H9 (cell line): ENCODE results near the gene FBLN2. TPM values are rescaled to one million over a fixed set of nuclear protein-coding genes. Genes with fewer than 3 reads are reported as not detected.

Experiments
- DNase-seq: peaks from one replicate; pipeline ENCODE4 v3.0.0-alpha.2; 2017
- H2AFZ ChIP-seq: one replicate; pipeline ENCODE4 v1.6.1; 2013; ENCODE audit warnings: mild to moderate bottlenecking, low read length, control low read depth, moderate library complexity
- H2AK5ac ChIP-seq: 2 replicates; pipeline ENCODE4 v1.6.1; 2013; ENCODE audit warnings: low read length, control low read depth, mixed read lengths; ENCODE audit not compliant: insufficient read length
- H2BK120ac ChIP-seq: one replicate; pipeline ENCODE4 v1.6.1; 2013; ENCODE audit warnings: low read depth, mild to moderate bottlenecking, low read length, control low read depth, inconsistent platforms; ENCODE audit not compliant: poor library complexity, severe bottlenecking
- H2BK12ac ChIP-seq: 2 replicates; pipeline ENCODE4 v1.6.1; 2013; ENCODE audit warnings: low read length, control low read depth, mixed read lengths, low read depth; ENCODE audit not compliant: insufficient read length
- H2BK15ac ChIP-seq: 2 replicates; pipeline ENCODE4 v1.6.1; 2013; ENCODE audit warnings: low read depth, low read length, control low read depth
- H2BK20ac ChIP-seq: one replicate; pipeline ENCODE4 v1.6.1; 2013; ENCODE audit warnings: low read depth, mild to moderate bottlenecking, low read length, control low read depth, inconsistent platforms; ENCODE audit not compliant: poor library complexity, severe bottlenecking
- H2BK5ac ChIP-seq: 2 replicates; pipeline ENCODE4 v1.6.1; 2013; ENCODE audit warnings: low read length, control low read depth, mixed read lengths; ENCODE audit not compliant: insufficient read length
- H3K14ac ChIP-seq: 2 replicates; pipeline ENCODE4 v1.6.1; 2013; ENCODE audit warnings: low read length, control low read depth; ENCODE audit not compliant: insufficient read depth
- H3K18ac ChIP-seq: 2 replicates; pipeline ENCODE4 v1.6.1; 2013; ENCODE audit warnings: low read depth, mild to moderate bottlenecking, mixed read lengths, low read length, control low read depth; ENCODE audit not compliant: insufficient read length
- H3K23ac ChIP-seq: 2 replicates; pipeline ENCODE4 v1.6.1; 2013; ENCODE audit warnings: low read length, control low read depth, mixed read lengths, low read depth; ENCODE audit not compliant: insufficient read length
- H3K23me2 ChIP-seq: 2 replicates; pipeline ENCODE4 v1.6.1; 2013; ENCODE audit warnings: low read depth, mild to moderate bottlenecking, mixed read lengths, low read length, control low read depth; ENCODE audit not compliant: insufficient read length, poor library complexity, severe bottlenecking
- H3K27ac ChIP-seq: 2 replicates; pipeline ENCODE4 v1.5.1; 2013; ENCODE audit warnings: low read length, control low read depth, mixed read lengths, low read depth; ENCODE audit not compliant: insufficient read length
- H3K27me3 ChIP-seq: 2 replicates; pipeline ENCODE4 v1.6.1; 2013; ENCODE audit warnings: low read length, control low read depth, inconsistent platforms; ENCODE audit not compliant: insufficient read depth
- H3K4ac ChIP-seq: 2 replicates; pipeline ENCODE4 v1.6.1; 2013; ENCODE audit warnings: low read depth, mild to moderate bottlenecking, control low read depth, inconsistent platforms, low read length, moderate library complexity
- H3K4me1 ChIP-seq: 2 replicates; pipeline ENCODE4 v1.6.1; 2013; ENCODE audit warnings: low read length, control low read depth, inconsistent platforms; ENCODE audit not compliant: insufficient read depth
- H3K4me2 ChIP-seq: 2 replicates; pipeline ENCODE4 v1.6.1; 2013; ENCODE audit warnings: low read length, control low read depth, mixed read lengths; ENCODE audit not compliant: insufficient read length, insufficient read depth
- H3K56ac ChIP-seq: 2 replicates; pipeline ENCODE4 v1.6.1; 2013; ENCODE audit warnings: low read depth, mild to moderate bottlenecking, mixed read lengths, low read length, control low read depth; ENCODE audit not compliant: insufficient read length
- H3K79me1 ChIP-seq: 2 replicates; pipeline ENCODE4 v1.6.1; 2013; ENCODE audit warnings: low read depth, mild to moderate bottlenecking, moderate library complexity, low read length, control low read depth, inconsistent platforms; ENCODE audit not compliant: insufficient read depth, poor library complexity, severe bottlenecking
- H3K79me2 ChIP-seq: 2 replicates; pipeline ENCODE4 v1.6.1; 2013; ENCODE audit warnings: low read length, control low read depth, inconsistent platforms; ENCODE audit not compliant: insufficient read depth
- H3K9ac ChIP-seq: 2 replicates; pipeline ENCODE4 v1.6.1; 2013; ENCODE audit warnings: low read length, control low read depth, mixed read lengths; ENCODE audit not compliant: insufficient read length; ENCODE audit errors: extremely low read depth
- H3K9me3 ChIP-seq: one replicate; pipeline ENCODE4 v1.6.1; 2013; ENCODE audit warnings: low read depth, low read length, inconsistent platforms; ENCODE audit not compliant: control insufficient read depth
- H3T11ph ChIP-seq: one replicate; pipeline ENCODE4 v1.6.1; 2013; ENCODE audit warnings: mild to moderate bottlenecking, low read length, control low read depth, inconsistent platforms
- H4K20me1 ChIP-seq: one replicate; pipeline ENCODE4 v1.6.1; 2013; ENCODE audit not compliant: control insufficient read depth, insufficient read length, insufficient read depth
- H4K5ac ChIP-seq: 2 replicates; pipeline ENCODE4 v1.6.1; 2013; ENCODE audit warnings: low read depth, mild to moderate bottlenecking, mixed read lengths, low read length, control low read depth; ENCODE audit not compliant: insufficient read length
- H4K8ac ChIP-seq: replicated peaks from 2 replicates; pipeline ENCODE4 v1.6.1; 2013; ENCODE audit warnings: low read length, control low read depth, mixed read lengths, low read depth; ENCODE audit not compliant: insufficient read length
- H4K91ac ChIP-seq: 2 replicates; pipeline ENCODE4 v1.6.1; 2013; ENCODE audit warnings: low read depth, mild to moderate bottlenecking, moderate library complexity, mixed read lengths, low read length, control low read depth; ENCODE audit not compliant: insufficient read length
- H3K27ac Mint-ChIP-seq, 3 experiments: 2 replicates in 2 of 3; 3 replicates in 1 of 3; pipeline ENCODE4 v1.8.0; 2020 to 2021; ENCODE audit warnings: mixed read lengths in 3 of 3, mild to moderate bottlenecking in 1 of 3, moderate library complexity in 1 of 3
- H3K27me3 Mint-ChIP-seq: 2 replicates; pipeline ENCODE4 v1.8.0; 2021; ENCODE audit warnings: low read depth, mild to moderate bottlenecking, moderate library complexity, mixed read lengths
- H3K36me3 Mint-ChIP-seq, 3 experiments: 2 replicates in 2 of 3; 3 replicates in 1 of 3; pipeline ENCODE4 v1.8.0; 2020 to 2021; ENCODE audit warnings: low read depth in 3 of 3, mixed read lengths in 3 of 3; ENCODE audit not compliant: insufficient read depth in 1 of 3
- H3K4me1 Mint-ChIP-seq, 2 experiments: 2 replicates each; pipeline ENCODE4 v1.8.0; 2020; ENCODE audit warnings: mixed read lengths in 2 of 2
- H3K4me3 Mint-ChIP-seq, 2 experiments: 2 replicates in 1 of 2; 3 replicates in 1 of 2; pipeline ENCODE4 v1.8.0; 2020 to 2021; ENCODE audit warnings: mild to moderate bottlenecking in 2 of 2, mixed read lengths in 2 of 2, moderate library complexity in 1 of 2
- H3K9me3 Mint-ChIP-seq, 2 experiments: 2 replicates in 1 of 2; 3 replicates in 1 of 2; pipeline ENCODE4 v1.8.0; 2020; ENCODE audit warnings: mild to moderate bottlenecking in 2 of 2, mixed read lengths in 2 of 2, moderate library complexity in 1 of 2
- CTCF ChIP-seq: fragments of 200-600 bp; sonication (generic); conservative IDR thresholded peaks from 3 replicates; pipeline ENCODE4 v1.8.0; 2021; ENCODE audit warnings: antibody characterized with exemption, mild to moderate bottlenecking
- WGBS: extraction: QIAGEN DNeasy Blood & Tissue Kit; methylation state at CpG from one replicate; pipeline ENCODE4 v1.1.7; 2013; ENCODE audit warnings: missing lambda C conversion rate, low lambda C conversion rate, mixed read lengths; ENCODE audit not compliant: insufficient read length; ENCODE audit errors: extremely low coverage; 5-methylcytosine and 5-hydroxymethylcytosine counted together
- total RNA-seq: library from RNA; stranded (reverse); gene quantifications from 2 replicates; pipeline ENCODE4 v1.2.1, GENCODE V29; 2021

The FBLN2 gene
- total RNA-seq, 1 experiment from 2014 or later = 11.8 TPM

GRCh38 chr3:13674538-13675185 is 125.7 kb downstream of the FBLN2 start:
- Histone ChIP-seq H2BK20ac (no peak overlapping the region), H2BK12ac (no peak overlapping the region), H3K4ac (no peak overlapping the region), H2AK5ac (no peak overlapping the region), H3K79me1 (no peaks in the 10 kb centered on the region), H3K14ac (no peak overlapping the region), H2BK15ac (no peak overlapping the region), H3K56ac (no peak overlapping the region), H2AFZ (no peak overlapping the region), H3K79me2 (no peaks in the 10 kb centered on the region), H3K4me1 (no peaks in the 10 kb centered on the region), H4K91ac (no peak overlapping the region), H4K5ac (no peak overlapping the region), H3K27ac (no peak overlapping the region), H4K20me1 (no peaks in the 10 kb centered on the region), H3K23ac (no peak overlapping the region), H3K9me3 (no peaks in the 10 kb centered on the region), H2BK120ac (no peak overlapping the region), H2BK5ac (no peak overlapping the region), H3T11ph (no peak overlapping the region), H3K9ac (no peak overlapping the region), H3K4me2 (no peak overlapping the region), H3K23me2 (no peaks in the 10 kb centered on the region), H3K27me3 (no peaks in the 10 kb centered on the region), H4K8ac (no peak overlapping the region), H3K18ac (no peak overlapping the region)
- no peak for TF ChIP-seq CTCF
- WGBS = no CpG with 5 or more reads among the region's 10 CpGs
- H3K9me3 Mint-ChIP-seq = no peaks in the 10 kb centered on the region
- H3K4me1 Mint-ChIP-seq = peaks cover under 1 to 17% of the 10 kb centered on the region in 2 experiments; a peak in 3 of 4 replicates
- no peak overlapping the region for H3K4me3 Mint-ChIP-seq
- peaks cover 0 to under 1% (median 0%) of the 10 kb centered on the region in 3 experiments; a peak in 1 of 7 replicates for H3K36me3 Mint-ChIP-seq
- H3K27me3 Mint-ChIP-seq = peaks cover 16% of the 10 kb centered on the region
- DNase-seq = no peak
- peak overlapping the region in 1 of 3 experiments; percentile 50; a peak in 2 of 7 replicates for H3K27ac Mint-ChIP-seq
